Mucosa of descending colon (tissue), 3 donors: Measurements from ENCODE around the gene TTC12. TPM values are rescaled to one million over a fixed set of nuclear protein-coding genes. Genes with fewer than 3 reads are reported as not detected.

Experiments
- ATAC-seq: fragments of 200-7000 bp; cut with Tn5 transposase; one replicate; pipeline ENCODE4 v1.9.1; 2020; ENCODE audit warnings: mild to moderate bottlenecking, moderate library complexity
- DNase-seq, 3 donors: peaks; one replicate each; pipeline ENCODE4 v3.0.0-alpha.2; 2020
- H3K36me3 ChIP-seq: fragments of 200-600 bp; one replicate; pipeline ENCODE4 v1.8.0; 2021; ENCODE audit warnings: low read depth, mild to moderate bottlenecking
- H3K4me1 ChIP-seq: fragments of 200-600 bp; one replicate; pipeline ENCODE4 v1.8.0; 2021; ENCODE audit warnings: low read depth, mild to moderate bottlenecking
- H3K4me3 ChIP-seq: fragments of 200-600 bp; one replicate; pipeline ENCODE4 v1.8.0; 2021; ENCODE audit warnings: mild to moderate bottlenecking
- H3K9me3 ChIP-seq: fragments of 200-600 bp; one replicate; pipeline ENCODE4 v1.8.0; 2021; ENCODE audit warnings: mild to moderate bottlenecking
- intact Hi-C, 2 donors: fragments of 100-400 bp; cut with DNase I in 1 of 2; cut with micrococcal nuclease in 1 of 2; formaldehyde crosslinking; loops; one replicate each; pipeline versions ENCODE4 v1.11.0 to v1.11.1; 2022; cut with DNase I, micrococcal nuclease
- total RNA-seq, 3 donors: library from RNA; stranded (reverse); fragmentation: NEBNext Ultra II Directional in 2 of 3; extraction: Animal tissue kit (Norgen Biotek cat#: 25700) in 2 of 3; gene quantifications; one replicate each; pipeline versions ENCODE4 v1.2.1 to v1.2.4, GENCODE V29; 2021 to 2023
- TF ChIP-seq, protein P1 (sequence below): fragments of 200-600 bp; IDR thresholded peaks from one replicate; pipeline ENCODE4 v1.8.0; 2022; ENCODE audit warnings: antibody characterized with exemption, mild to moderate bottlenecking
- donor health status: DM: no; HTN: no; CAD: no; lungs with moderate emphysema.
- donor health status: DM: no; HTN: no; CAD: no.
- donor health status: DM: no; HTN: yes; CAD: no.

TTC12 gene
- total RNA-seq, 3 donors from 2014 or later = 13.5 to 20.7 (median 16.6) TPM

GRCh38 chr11:113270080-113270479 lies 44.3 kb upstream of the TTC12 start:
- Histone ChIP-seq H3K9me3 (no peaks in the 10 kb centered on the region), H3K4me3 (no peak overlapping the region), H3K4me1 (no peaks in the 10 kb centered on the region), H3K36me3 (no peaks in the 10 kb centered on the region)
- TF ChIP-seq, protein P1, sequence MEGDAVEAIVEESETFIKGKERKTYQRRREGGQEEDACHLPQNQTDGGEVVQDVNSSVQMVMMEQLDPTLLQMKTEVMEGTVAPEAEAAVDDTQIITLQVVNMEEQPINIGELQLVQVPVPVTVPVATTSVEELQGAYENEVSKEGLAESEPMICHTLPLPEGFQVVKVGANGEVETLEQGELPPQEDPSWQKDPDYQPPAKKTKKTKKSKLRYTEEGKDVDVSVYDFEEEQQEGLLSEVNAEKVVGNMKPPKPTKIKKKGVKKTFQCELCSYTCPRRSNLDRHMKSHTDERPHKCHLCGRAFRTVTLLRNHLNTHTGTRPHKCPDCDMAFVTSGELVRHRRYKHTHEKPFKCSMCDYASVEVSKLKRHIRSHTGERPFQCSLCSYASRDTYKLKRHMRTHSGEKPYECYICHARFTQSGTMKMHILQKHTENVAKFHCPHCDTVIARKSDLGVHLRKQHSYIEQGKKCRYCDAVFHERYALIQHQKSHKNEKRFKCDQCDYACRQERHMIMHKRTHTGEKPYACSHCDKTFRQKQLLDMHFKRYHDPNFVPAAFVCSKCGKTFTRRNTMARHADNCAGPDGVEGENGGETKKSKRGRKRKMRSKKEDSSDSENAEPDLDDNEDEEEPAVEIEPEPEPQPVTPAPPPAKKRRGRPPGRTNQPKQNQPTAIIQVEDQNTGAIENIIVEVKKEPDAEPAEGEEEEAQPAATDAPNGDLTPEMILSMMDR = no peak
- ATAC-seq (no peak), DNase-seq (no peak)
- intact Hi-C loops = no loop called here

GRCh38 chr11:113271551-113272245 lies 42.7 kb upstream of the TTC12 start:
- intact Hi-C loops = no loop called here
- no peaks in the 10 kb centered on the region for H3K9me3 ChIP-seq
- H3K4me3 ChIP-seq = no peak overlapping the region
- DNase-seq (no peak), ATAC-seq (no peak)
- TF ChIP-seq, protein P1 = no peak
- H3K36me3 ChIP-seq = no peaks in the 10 kb centered on the region
- H3K4me1 ChIP-seq = no peaks in the 10 kb centered on the region

DNA sequence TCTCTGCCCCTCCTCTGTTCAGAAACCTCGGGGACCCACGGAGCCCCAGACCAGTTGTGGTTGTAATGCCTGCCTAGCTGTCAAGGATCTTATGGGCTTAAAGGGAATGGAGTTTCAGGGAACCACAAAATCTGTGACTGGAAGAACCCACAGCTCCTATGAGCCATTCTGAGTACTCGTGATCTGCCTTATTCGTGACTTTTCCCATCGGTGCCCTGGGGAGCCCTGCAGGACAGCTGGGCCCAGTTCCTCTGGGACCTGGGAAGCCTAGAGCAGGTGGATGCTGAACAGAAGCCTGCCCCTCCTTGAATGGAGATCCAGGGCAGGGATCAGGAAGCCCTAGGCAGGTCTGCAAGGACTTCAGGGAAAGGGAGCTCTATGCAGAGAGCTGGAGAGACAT lies 42.1 kb upstream of the TTC12 start:
- ATAC-seq (no peak), DNase-seq (no peak)
- H3K4me1 ChIP-seq = no peaks in the 10 kb centered on the region
- intact Hi-C loops = no loop called here
- no peaks in the 10 kb centered on the region for H3K9me3 ChIP-seq
- TF ChIP-seq, protein P1 = no peak
- H3K36me3 ChIP-seq = no peaks in the 10 kb centered on the region
- no peak overlapping the region for H3K4me3 ChIP-seq

GRCh38 chr11:113272927-113273615 lies 41.3 kb upstream of the TTC12 start:
- Histone ChIP-seq H3K4me1 (no peaks in the 10 kb centered on the region), H3K9me3 (no peaks in the 10 kb centered on the region), H3K4me3 (no peak overlapping the region), H3K36me3 (no peaks in the 10 kb centered on the region)
- TF ChIP-seq, protein P1 = no peak
- intact Hi-C loops = no loop called here
- ATAC-seq = no peak
- no peak for DNase-seq

DNA sequence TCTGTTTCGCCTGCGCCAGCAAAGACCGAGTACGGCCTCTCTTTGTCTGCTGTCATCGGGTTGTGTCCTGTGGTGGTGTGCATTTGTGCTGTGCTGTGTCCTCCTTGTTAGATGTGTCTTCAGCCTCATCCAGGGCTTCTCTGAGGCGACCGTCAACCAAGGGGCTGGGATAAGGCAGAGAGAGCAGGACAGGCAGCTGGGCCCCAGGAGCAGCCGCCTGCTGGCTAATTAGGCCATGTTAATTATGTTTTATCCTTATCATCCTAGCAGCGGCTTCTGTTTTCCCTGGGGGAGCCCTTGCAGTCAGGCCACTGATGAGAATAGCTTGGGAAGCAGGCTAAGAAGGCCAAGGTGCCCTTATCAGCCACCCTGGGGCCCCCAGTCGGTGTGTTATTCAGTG lies 40.7 kb upstream of the TTC12 start:
- ATAC-seq (no peak), DNase-seq (no peak)
- Histone ChIP-seq H3K36me3 (no peaks in the 10 kb centered on the region), H3K4me3 (no peak overlapping the region), H3K9me3 (no peaks in the 10 kb centered on the region), H3K4me1 (no peaks in the 10 kb centered on the region)
- TF ChIP-seq, protein P1 = no peak
- intact Hi-C loops = no loop called here
